SK-N-SH (cell line): ENCODE measurements around the gene RABL6. TPM values are rescaled to one million over a fixed set of nuclear protein-coding genes. Genes with fewer than 3 reads are reported as not detected.

Source experiments
- CTCF ChIA-PET: fragments of 300-600, 350-600 bp; formaldehyde crosslinking; extraction: SDS; loops from one replicate; lab custom pipeline; 2021; lab: Yijun Ruan, JAX
- POLR2A ChIA-PET: fragments of 350-600 bp; sonication (Branson Sonifier 250); formaldehyde crosslinking; extraction: SDS; loops from one replicate; lab custom pipeline; 2020; ENCODE audit warnings: antibody characterized with exemption, inconsistent platforms; lab: Yijun Ruan, JAX
- DNase-seq: peaks from one replicate; pipeline ENCODE4 v3.0.0; 2012
- H2AFZ ChIP-seq: fragments of 200-600 bp; sonication (generic); 2 replicates; pipeline ENCODE4 v1.8.1; 2016; ENCODE audit warnings: antibody characterized with exemption, mild to moderate bottlenecking, low read depth
- H3F3A ChIP-seq: fragments of 200-600 bp; sonication (generic); replicated peaks from 2 replicates; pipeline ENCODE3; 2016; ENCODE audit warnings: antibody characterized with exemption, mild to moderate bottlenecking; ENCODE audit not compliant: insufficient read depth
- H3K27ac ChIP-seq, 2 experiments: fragments of 200-500 bp in 1 of 2; fragments of 200-600 bp in 1 of 2; sonication (Bioruptor generic) in 1 of 2; sonication (generic), shearing (Covaris generic) in 1 of 2; 2 replicates each; pipeline versions ENCODE4 v1.5.1 to v1.6.1; 2014 to 2016; ENCODE audit warnings: low read depth in 2 of 2, inconsistent platforms in 1 of 2, low read length in 1 of 2, mild to moderate bottlenecking in 1 of 2, mixed read lengths in 1 of 2
- H3K27me3 ChIP-seq: fragments of 200-600 bp; sonication (generic), shearing (Covaris generic); 2 replicates; pipeline ENCODE4 v1.6.1; 2016; ENCODE audit warnings: mixed run types; ENCODE audit not compliant: insufficient read depth
- H3K36me3 ChIP-seq, 2 experiments: fragments of 200-500 bp in 1 of 2; fragments of 200-600 bp in 1 of 2; sonication (Bioruptor generic) in 1 of 2; sonication (generic) in 1 of 2; replicated peaks in 1 of 2; 2 replicates each; pipeline versions ENCODE3 to v1.5.1; 2014 to 2016; ENCODE audit warnings: low read length in 1 of 2, mild to moderate bottlenecking in 1 of 2; ENCODE audit not compliant: insufficient read depth in 2 of 2, control insufficient read depth in 1 of 2
- H3K4me1 ChIP-seq, 2 experiments: fragments of 200-500 bp in 1 of 2; fragments of 200-600 bp in 1 of 2; sonication (Bioruptor generic) in 1 of 2; sonication (generic), shearing (Covaris generic) in 1 of 2; 2 replicates each; pipeline versions ENCODE4 v1.5.1 to v1.6.1; 2014 to 2016; ENCODE audit warnings: low read depth in 1 of 2, low read length in 1 of 2, mixed run types in 1 of 2; ENCODE audit not compliant: insufficient read depth in 2 of 2, control insufficient read depth in 1 of 2
- H3K4me2 ChIP-seq: fragments of 200-600 bp; sonication (generic), shearing (Covaris generic); 2 replicates; pipeline ENCODE4 v1.6.1; 2017; ENCODE audit warnings: mixed run types
- H3K4me3 ChIP-seq, 2 experiments: fragments of 200-500 bp in 1 of 2; fragments of 200-600 bp in 1 of 2; sonication (Bioruptor generic) in 1 of 2; sonication (generic), shearing (Covaris generic) in 1 of 2; 2 replicates each; pipeline versions ENCODE4 v1.5.1 to v1.8.1; 2014 to 2016; ENCODE audit warnings: low read depth in 2 of 2, inconsistent platforms in 1 of 2, low read length in 1 of 2, mild to moderate bottlenecking in 1 of 2, mixed read lengths in 1 of 2, moderate library complexity in 1 of 2
- H3K79me2 ChIP-seq: fragments of 200-600 bp; sonication (generic); 2 replicates; pipeline ENCODE4 v1.8.1; 2017; ENCODE audit warnings: mild to moderate bottlenecking; ENCODE audit not compliant: insufficient read depth
- H3K9ac ChIP-seq: fragments of 200-600 bp; sonication (generic); 2 replicates; pipeline ENCODE4 v1.6.1; 2017; ENCODE audit warnings: mixed run types
- H3K9me2 ChIP-seq: fragments of 200-600 bp; sonication (generic); 2 replicates; pipeline ENCODE4 v1.6.1; 2017; ENCODE audit warnings: mixed run types
- H3K9me3 ChIP-seq: fragments of 200-600 bp; sonication (generic); 2 replicates; pipeline ENCODE4 v1.6.1; 2017; ENCODE audit warnings: mixed run types, mild to moderate bottlenecking, moderate library complexity
- H4K20me1 ChIP-seq: fragments of 200-600 bp; sonication (generic); 2 replicates; pipeline ENCODE4 v1.6.1; 2017; ENCODE audit warnings: mild to moderate bottlenecking, mixed run types; ENCODE audit not compliant: insufficient read depth
- CHD2 ChIP-seq: fragments of 150-350 bp; IDR thresholded peaks from 2 replicates; pipeline ENCODE4 v1.6.1; 2018; ENCODE audit warnings: low read length; ENCODE audit not compliant: partially characterized antibody
- ELF1 ChIP-seq: IDR thresholded peaks from 2 replicates; pipeline ENCODE4 v1.4.0; 2012
- EP300 ChIP-seq, 2 experiments: IDR thresholded peaks; 2 replicates each; pipeline versions ENCODE4 v1.4.0 to v1.6.1; 2012; ENCODE audit warnings: borderline replicate concordance in 1 of 2, low read depth in 1 of 2, low read length in 1 of 2
- FOSL2 ChIP-seq: IDR thresholded peaks from 2 replicates; pipeline ENCODE4 v1.4.0; 2012; ENCODE audit warnings: low read depth, mild to moderate bottlenecking, moderate library complexity, borderline replicate concordance
- FOXM1 ChIP-seq: IDR thresholded peaks from 2 replicates; pipeline ENCODE4 v1.4.0; 2012; ENCODE audit warnings: low read depth, mild to moderate bottlenecking
- JUND ChIP-seq: IDR thresholded peaks from 2 replicates; pipeline ENCODE4 v1.4.0; 2012
- NFIC ChIP-seq: IDR thresholded peaks from 2 replicates; pipeline ENCODE4 v1.4.0; 2012; ENCODE audit warnings: borderline replicate concordance
- NRF1 ChIP-seq: IDR thresholded peaks from 2 replicates; pipeline ENCODE4 v1.6.1; 2012; ENCODE audit warnings: low read depth, mild to moderate bottlenecking, low read length
- PBX3 ChIP-seq: IDR thresholded peaks from 2 replicates; pipeline ENCODE4; 2012
- POLR2AphosphoS5 ChIP-seq: IDR thresholded peaks from 2 replicates; pipeline ENCODE4 v1.6.1; 2012; ENCODE audit warnings: low read depth, low read length
- REST ChIP-seq: IDR thresholded peaks from 2 replicates; pipeline ENCODE4 v1.6.1; 2012; ENCODE audit warnings: mild to moderate bottlenecking, low read depth, low read length, moderate library complexity
- RFX5 ChIP-seq: IDR thresholded peaks from 2 replicates; pipeline ENCODE4 v1.6.1; 2012; ENCODE audit warnings: mild to moderate bottlenecking, improper control_type of control experiment, low read length
- RXRA ChIP-seq: IDR thresholded peaks from 2 replicates; pipeline ENCODE4 v1.4.0; 2012; ENCODE audit warnings: low read depth, mild to moderate bottlenecking, borderline replicate concordance
- SMC3 ChIP-seq: IDR thresholded peaks from 2 replicates; pipeline ENCODE4 v1.6.1; 2012; ENCODE audit warnings: low read depth, low read length, improper control_type of control experiment
- TAF1 ChIP-seq: IDR thresholded peaks from 2 replicates; pipeline ENCODE4 v1.6.1; 2012; ENCODE audit warnings: low read depth, mild to moderate bottlenecking, low read length, moderate library complexity, borderline replicate concordance
- TCF12 ChIP-seq: IDR thresholded peaks from 2 replicates; pipeline ENCODE4 v1.4.0; 2012
- USF1 ChIP-seq: IDR thresholded peaks from 2 replicates; pipeline ENCODE4 v1.4.0; 2012; ENCODE audit warnings: low read depth, borderline replicate concordance
- WGBS: methylation state at CpG from one replicate; pipeline ENCODE4 v1.1.6; 2017; ENCODE audit warnings: low lambda C conversion rate; 5-methylcytosine and 5-hydroxymethylcytosine counted together
- polyA plus RNA-seq, 3 experiments: library from polyadenylated mRNA; depleted of rRNA; stranded (reverse); fragments of >200 nt; gene quantifications; 2 replicates each; pipeline ENCODE4 v1.2.3, GENCODE V29; 2012

RABL6 gene
- polyA plus RNA-seq, 1 of the 3 experiments (the other 2 are of a cell fraction) = 43.6 TPM

- no peaks in the 10 kb centered on the region for H4K20me1 ChIP-seq
- WGBS = 89% methylated on average over 16 of the region's 27 CpGs
- no peaks in the 10 kb centered on the region for H3K9me2 ChIP-seq
- ChIA-PET CTCF (interaction anchor here (0.6 to 4.8 kb wide), 16 partner anchors 11 to 275 kb away, joined by 3 to 53 read pairs (median 4); partner anchors contain the start of genes CCDC183 and LCN6), POLR2A (no interaction called here)
- H3K4me3 ChIP-seq = no peak overlapping the region
- no peak for DNase-seq
- TF ChIP-seq EP300 (IDR thresholded peaks at IDR 0.05; ENCODE audit: borderline replicate concordance in 1 of 2, low read depth in 1 of 2, low read length in 1 of 2) (no peak), TAF1 (no peak), RFX5 (no peak), SMC3 (no peak), FOXM1 (no peak), FOSL2 (no peak), CHD2 (no peak), REST (no peak), TCF12 (no peak), ELF1 (no peak), USF1 (no peak), JUND (no peak), POLR2AphosphoS5 (no peak), RXRA (no peak), NFIC (no peak), PBX3 (no peak), NRF1 (no peak)
- H3K79me2 ChIP-seq = no peaks in the 10 kb centered on the region
- H3K36me3 ChIP-seq = no peaks in the 10 kb centered on the region
- no peak overlapping the region for H2AFZ ChIP-seq
- H3K27me3 ChIP-seq = no peaks in the 10 kb centered on the region
- H3K9ac ChIP-seq = no peak overlapping the region
- no peaks in the 10 kb centered on the region for H3F3A ChIP-seq
- no peak overlapping the region for H3K27ac ChIP-seq
- peaks cover 0 to 16% of the 10 kb centered on the region in 2 experiments; a peak in 1 of 4 replicates for H3K4me1 ChIP-seq
- no peaks in the 10 kb centered on the region for H3K9me3 ChIP-seq
- no peak overlapping the region for H3K4me2 ChIP-seq
These were observed 48.1 kb upstream of the RABL6 start for GRCh38 chr9:136759436-136760325.
